GM19099 (cell line): ENCODE data around the gene MAN1C1.

ENCODE experiments used
- POLR2A ChIP-seq: IDR thresholded peaks from 3 replicates; pipeline ENCODE4 v1.6.1; 2011; ENCODE audit warnings: low read depth; ENCODE audit not compliant: insufficient read length; ENCODE audit errors: extremely low read depth

The MAN1C1 gene

GRCh38 chr1:25654109-25654660 is 37.6 kb downstream of the MAN1C1 start:
- no peak for TF ChIP-seq POLR2A

- TF ChIP-seq POLR2A = no peak
Observed at GRCh38 chr1:25657121-25657882, 40.7 kb downstream of the MAN1C1 start.

DNA sequence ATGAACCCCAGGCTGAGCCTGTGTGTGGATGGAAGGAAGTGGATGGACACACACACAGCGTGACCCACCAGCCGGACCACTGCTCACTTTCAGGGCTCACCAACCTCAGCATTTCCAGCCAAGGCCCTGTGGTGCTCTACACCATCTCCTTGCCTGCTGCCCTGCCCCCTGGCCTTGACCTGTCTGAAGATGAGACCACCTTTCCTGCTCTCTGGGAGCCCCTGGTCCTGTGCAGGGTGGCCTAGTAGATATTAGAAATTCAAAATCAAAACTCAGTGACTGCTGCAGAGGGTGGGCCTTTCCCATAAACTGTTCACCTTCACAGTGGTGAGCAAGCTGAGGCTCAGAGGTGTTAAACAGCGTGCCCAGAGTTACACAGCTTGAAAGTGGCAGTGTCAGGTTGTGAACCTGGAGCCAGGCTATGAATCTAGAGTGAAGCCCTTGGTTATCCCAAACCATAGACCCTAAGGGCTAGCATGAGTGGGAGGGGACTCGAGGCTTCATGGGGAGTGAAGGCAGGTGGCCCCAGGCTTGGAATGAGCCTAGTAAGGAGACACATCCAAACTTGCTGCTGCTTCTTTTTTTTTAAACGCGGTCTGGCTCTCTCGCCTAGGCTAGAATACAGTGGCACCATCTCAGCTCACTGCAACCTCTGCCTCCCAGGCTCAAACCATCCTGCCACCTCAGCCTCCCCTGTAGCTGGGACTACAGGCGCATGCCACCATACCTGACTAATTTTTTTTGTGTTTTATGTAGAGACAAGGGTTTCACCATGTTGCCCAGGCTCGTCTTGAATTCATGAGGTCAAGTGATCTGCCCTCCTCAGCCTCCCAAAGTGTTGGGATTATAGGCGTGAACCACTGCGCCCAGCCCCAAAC is 41.5 kb downstream of the MAN1C1 start:
- TF ChIP-seq POLR2A = no peak

DNA sequence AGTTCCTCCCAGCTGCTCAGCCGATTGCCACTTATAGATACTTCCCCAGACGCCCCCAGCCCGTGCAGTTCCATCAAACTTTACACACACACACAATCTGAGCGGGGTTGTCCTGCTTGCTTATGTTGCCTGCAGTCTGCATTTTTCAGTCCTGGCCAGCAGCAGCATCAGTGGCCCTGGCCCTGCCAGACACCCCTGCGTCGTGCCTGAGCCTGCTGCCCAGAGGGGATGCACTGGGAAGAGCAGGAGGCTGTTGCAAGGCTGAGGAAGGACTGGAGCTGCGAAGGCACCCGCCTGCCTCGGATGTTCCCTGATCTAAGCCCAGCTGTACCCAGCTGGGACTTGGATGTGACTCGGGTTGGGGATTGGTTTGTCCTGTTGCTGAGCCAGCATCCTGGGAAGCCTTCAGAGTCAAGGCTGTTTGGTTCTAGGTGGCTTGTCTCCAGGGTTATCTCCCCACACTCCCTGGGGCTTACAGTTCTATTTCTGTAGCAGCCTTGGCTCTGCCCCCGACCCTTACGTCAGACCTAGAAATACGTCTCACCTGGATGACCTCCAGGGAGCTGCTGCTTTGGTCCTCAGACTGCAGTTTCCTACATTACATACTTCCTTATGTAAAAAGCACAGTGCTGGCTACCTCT is 42.3 kb downstream of the MAN1C1 start:
- no peak for TF ChIP-seq POLR2A

DNA sequence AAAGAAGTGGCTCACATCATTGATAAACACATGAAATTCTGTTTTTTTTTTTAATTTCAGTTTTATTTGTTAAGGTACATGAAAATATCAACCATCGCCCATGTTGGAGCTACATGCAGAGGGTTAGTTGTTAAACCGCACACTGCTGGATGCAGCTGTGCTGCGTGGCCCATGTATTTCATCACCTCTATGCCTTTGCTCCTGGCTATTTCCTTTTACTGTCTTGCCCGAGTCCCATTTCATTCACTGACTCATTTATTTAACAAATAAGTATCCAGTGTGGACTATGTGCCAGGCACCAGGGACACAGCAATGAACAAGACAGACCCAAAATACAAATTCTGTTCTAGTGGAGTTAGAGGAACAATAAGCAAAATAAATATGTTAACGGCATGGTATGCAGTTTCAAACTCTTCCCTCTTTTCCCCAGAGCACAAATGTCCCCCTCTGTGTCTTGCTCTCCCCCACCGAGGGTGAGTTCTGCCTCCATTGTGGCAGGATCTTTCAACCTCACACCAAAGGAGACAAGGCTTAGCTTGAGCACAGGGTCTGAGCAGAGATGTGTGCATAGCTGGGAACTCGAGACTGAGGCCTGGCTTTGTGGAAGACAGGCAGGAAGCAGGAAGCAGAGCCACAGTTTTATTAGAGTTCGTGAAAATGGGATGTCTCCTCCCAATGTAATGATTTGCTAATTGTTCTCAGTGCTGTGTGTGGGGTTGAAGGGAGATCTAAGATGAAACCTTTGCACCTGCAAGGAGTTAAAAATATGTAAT is 44.6 kb downstream of the MAN1C1 start:
- no peak for TF ChIP-seq POLR2A

GRCh38 chr1:25662061-25662460 is 45.5 kb downstream of the MAN1C1 start:
- no peak for TF ChIP-seq POLR2A

DNA sequence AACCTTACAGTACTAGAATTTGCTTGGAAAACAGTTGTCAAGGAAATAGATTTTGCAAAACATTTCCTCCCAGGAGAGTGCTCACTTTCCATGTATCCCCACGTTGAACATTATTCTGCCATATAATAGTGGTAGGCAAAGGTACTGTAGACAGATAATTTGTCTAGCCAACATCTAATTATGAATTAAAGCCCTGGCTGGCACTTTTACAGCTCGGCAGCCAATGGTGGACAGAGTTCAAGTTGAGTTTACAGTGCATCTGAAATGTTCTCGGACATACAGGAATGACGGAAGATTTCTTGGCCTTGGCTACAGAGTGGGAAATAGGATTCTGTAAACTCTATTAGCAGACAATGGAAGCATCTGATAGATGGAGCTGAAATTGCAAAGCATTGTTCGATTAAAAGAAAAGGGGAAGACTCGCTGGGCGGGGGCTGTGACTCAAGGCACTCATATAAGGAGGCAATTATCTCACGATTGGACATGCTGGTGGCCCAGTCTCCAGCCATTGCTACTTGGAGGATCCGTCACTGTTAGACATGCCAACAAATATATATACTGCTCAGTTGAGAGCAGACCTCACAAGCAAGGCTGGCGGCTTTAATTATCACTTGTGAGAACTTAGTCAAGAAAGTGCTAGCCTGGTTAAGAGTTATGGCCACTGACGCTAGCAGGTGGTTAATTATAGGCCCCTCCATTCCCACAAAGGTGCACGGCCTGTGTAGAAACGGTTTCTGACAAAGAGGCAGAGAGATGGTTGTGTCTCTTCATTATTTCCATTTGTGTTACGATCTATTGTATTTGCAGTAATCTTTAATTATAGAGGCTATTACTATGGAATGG is 48.0 kb downstream of the MAN1C1 start:
- TF ChIP-seq POLR2A = no peak

DNA sequence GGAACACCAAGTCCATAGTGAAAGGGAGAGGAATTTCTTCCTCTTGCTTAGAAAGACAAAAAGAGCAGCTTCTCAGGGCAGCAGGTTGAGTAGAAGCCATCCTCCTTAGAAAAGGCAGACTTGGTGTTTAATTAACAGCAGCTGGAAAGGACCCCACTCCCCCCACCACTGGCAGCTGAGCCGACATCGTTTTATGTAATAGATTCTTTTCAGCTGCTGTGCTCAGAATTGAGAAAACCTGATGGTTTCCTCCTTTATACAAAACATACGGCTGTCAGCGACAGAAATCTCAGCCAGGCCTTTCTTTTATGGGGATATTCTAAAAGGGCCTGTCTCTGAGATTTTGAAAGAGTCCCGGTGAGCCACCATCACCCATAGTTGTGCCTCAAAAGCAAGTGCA is 49.9 kb downstream of the MAN1C1 start:
- no peak for TF ChIP-seq POLR2A

DNA sequence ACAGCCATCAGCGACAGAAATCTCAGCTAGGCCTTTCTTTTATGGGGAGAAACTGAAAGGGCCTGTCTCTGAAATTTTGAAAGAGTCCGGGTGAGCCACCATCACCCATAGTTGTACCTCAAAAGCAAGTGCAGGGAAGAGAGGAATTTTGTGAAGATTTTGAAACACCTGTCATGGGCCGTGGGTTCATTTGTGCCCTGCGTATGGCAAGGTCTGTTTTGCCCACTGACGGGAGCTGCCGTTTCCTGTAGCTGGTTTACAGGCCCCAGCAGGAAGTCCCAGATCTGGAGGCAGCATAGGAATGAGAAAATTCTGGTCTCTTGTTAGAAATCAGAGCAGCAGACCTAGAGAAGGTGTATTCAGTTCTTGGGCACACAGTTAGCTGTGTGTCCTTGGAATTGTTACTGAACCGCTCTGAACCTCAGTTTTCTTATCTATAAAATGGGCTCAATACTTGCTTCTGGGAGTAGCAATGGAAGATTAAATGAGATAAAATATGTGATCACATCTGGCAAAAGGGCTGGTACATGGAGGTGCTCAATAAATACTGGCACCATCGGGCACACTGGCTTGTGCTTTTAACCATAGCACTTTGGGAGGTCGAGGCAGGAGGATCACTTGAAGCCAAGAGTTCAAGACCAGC is 52.5 kb downstream of the MAN1C1 start:
- no peak for TF ChIP-seq POLR2A

DNA sequence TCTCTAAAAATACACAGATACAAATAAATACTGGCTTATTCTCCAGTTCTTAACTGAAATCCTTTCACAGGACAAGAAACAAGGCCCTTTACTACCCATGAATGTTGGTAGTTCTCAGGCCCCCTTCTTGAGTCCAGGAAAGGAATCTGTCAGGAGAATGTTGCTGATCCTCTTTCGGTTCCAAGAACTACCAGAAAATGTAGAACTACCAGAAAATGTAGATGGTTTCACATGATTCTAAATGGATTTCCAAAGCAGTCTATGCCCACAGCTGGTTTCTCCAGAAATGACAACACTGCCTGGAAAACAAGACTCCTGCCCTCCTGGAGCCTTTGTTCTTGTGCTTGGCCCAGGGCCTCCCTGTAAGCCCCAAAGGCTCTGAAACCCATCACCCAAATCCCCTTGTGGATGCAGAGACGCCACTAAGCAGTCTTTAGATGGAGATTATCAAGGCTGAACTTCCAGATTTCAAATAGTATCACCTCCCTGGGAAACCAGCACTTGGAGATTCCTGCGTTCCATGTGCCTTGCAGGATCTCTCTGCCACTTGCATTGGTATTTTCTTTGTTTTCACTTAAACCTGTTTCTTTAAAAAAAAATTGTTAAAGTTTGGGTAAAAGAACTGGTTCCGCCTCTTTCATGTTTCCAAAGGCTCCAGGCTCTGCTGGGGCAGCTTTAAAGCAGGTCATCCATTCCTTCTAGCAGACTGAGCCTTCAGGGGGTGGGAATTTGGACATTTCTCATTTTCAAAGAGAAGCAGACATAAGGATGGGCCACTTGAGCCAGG is 53.4 kb downstream of the MAN1C1 start:
- no peak for TF ChIP-seq POLR2A

GRCh38 chr1:25671929-25672328 is 55.3 kb downstream of the MAN1C1 start:
- TF ChIP-seq POLR2A = no peak

DNA sequence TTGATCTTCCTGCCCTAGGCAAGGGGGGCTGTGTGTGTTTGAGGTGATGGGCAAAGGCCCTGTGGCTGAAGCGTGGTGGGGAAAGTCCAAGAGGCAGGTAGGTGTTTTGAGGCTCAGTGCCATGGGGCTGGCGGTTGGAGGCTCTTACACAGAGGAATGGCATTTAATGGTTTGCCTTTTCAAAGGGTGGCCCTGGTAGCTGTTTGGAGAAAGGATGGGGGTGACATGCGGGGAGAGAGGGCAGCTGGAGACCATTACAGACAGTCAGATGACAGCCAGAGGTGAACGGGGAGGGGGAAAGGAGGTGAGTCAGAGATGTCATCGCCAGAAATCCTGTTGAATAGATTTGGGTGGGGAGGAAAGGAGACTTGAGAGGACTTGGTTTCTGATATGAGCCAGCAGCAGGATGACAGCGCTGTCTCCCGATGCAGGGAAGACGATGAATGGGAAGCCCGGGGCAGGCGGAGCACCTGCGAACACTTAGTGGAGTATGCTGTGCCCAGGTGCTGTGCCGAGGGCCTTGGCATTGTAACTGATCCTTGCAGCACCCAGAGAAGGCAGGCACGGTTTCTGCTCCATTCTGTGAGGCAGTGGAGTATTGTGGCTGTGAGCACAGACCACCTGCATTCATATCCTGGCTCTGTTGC is 56.3 kb downstream of the MAN1C1 start:
- TF ChIP-seq POLR2A = no peak

GRCh38 chr1:25673456-25673855 is 56.9 kb downstream of the MAN1C1 start:
- TF ChIP-seq POLR2A = no peak
